ENCODE measurements around the gene LHX5. TPM values are rescaled to one million over a fixed set of nuclear protein-coding genes. Genes with fewer than 3 reads are reported as not detected.

Gene LHX5
- not detected for total RNA-seq

DNA sequence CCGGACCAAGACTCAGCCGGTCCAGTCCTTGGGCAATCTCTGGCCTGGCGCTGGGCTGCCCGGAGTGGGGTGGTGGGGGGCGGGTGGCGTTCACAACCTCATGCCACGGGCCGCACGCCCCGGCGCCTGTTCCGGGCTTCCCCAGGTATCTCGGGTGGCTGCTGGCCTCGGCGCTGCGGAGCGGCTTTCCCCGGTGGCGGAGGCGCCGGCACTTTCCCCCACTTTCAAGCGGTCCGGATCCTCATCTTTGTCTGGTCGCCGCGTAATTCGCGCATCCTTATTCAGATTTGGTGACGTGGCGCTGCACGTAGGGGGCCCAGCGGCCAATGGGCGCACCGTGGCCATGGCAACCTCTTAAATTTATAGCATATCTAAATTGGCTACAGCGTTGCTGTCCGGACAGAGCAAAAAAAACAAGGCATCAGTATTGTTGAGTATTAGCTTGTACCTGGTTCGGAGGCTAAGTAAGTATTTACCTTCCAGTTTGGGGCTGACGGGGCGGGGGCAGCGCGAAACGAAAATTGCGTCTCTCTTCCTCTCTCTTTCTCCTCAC is at the start of gene LHX5:
LHX5 (minus strand) TSS at position 253 of the 553 bp plus-strand sequence. CDS start 373 bp downstream, outside the sequence.
- no peak for TF ChIP-seq CTCF (IDR thresholded peaks at IDR 0.05)
- ATAC-seq (ENCODE audit: low FRiP score) (no peak), DNase-seq (ENCODE audit: low spot score) (no peak)

DNA sequence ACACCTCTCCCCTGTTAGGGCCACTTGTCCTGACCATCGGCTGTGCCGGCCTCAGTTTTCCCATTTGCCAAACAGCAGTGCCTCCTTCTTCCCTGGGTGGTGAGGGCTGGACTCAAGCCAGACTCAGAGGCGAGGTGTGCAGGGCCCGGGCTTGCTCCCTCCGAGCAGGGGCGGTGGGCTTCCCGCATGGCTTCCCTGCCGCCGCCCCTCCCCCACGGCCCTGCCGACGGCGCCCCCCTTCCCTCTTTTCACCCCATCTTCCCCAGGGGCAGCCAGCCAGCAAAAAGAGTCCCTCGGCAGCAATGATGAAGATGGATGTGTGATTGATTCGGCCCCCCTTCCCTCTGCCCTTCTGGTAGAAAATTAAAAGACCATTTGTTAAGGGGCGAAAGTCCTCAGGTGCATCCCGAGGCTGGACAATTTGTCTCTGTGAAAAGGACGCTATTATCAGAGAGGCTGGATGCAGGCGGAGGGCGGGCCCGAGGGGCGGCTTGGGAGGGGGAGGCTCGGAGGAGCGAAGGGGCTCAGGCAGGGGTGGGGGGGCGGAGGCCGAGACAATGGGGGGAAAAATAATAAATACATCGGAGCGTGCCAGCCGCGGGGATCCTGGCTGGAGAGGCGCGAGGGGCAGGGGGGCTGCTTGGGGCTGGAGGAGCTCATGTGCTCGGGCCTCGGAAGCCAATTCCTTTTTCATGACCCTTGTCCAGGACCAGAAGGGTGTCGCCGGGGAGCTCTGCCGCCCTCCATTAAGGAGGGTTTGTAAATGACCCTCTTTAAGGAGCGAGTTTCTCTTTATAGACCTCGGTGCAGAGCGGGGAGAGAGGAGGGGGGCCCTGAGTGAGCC is 48.0 kb upstream of the LHX5 start:
- DNase-seq (ENCODE audit: low spot score) (no peak), ATAC-seq (ENCODE audit: low FRiP score) (no peak)
- TF ChIP-seq CTCF (IDR thresholded peaks at IDR 0.05) = no peak

DNA sequence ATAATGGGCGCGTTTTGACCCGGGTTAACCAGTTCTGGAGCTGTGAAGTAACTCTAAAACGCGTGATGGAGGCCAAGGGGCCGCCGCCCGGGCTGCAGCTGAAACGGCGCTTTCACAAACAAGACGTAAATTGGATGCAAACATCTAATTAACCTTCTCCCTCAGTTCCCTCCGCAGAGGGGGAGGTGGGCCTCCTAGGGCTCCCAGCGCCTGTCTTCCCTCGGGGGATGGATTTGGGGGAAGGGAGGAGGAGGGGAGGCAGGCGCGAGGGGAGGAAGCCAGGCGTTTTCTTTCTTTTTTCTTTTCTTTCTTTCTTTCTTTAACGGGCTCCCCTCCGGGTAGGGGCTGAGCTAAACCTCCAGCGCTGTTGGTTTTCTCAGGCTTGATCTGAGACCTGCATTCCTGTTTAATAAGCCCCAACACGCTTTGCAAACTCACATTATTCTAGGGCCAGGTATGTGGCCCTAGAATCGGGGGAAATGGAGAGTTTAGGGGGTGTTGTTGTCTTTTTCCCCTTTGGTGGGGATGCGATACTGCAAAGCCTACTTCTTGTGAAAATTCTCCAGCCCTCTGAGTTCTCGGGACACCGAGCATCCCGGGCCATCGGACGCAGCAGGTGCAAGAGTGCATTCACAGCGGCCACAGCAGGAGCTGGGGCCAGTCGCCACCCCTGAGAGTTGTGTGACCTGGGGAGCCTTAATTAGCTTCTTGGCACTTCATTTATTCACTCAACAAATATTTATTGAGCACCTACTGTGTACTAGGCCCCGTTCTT is 43.6 kb upstream of the LHX5 start:
- DNase-seq (ENCODE audit: low spot score) (no peak), ATAC-seq (ENCODE audit: low FRiP score) (no peak)
- TF ChIP-seq CTCF (IDR thresholded peaks at IDR 0.05) = no peak

DNA sequence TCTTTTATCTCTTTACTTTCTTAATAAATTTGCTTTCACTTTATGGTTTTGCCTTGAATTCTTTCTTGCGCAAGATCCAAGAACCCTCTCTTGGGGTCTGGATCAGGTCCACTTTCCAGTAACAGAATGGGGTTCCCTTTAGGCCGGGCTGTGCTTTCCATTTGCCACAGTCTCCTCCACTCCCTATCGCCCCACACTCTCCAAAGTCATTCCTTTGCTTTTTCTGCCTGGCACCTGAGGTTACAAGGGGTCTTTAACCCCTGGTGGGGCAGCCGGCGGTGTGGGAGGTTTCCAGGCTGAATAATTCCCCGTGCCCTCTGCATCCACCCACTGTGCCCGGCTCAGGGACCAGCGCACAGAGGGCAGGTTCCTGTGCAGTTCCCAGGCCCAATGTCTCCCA is 42.9 kb upstream of the LHX5 start:
- no peak for ATAC-seq (ENCODE audit: low FRiP score)
- no peak for TF ChIP-seq CTCF (IDR thresholded peaks at IDR 0.05)
- no peak for DNase-seq (ENCODE audit: low spot score)

GRCh38 chr12:113512568-113512967 is 40.9 kb upstream of the LHX5 start:
- ATAC-seq (ENCODE audit: low FRiP score) (no peak), DNase-seq (ENCODE audit: low spot score) (no peak)
- no peak for TF ChIP-seq CTCF (IDR thresholded peaks at IDR 0.05)

- TF ChIP-seq CTCF (IDR thresholded peaks at IDR 0.05) = no peak
- DNase-seq (ENCODE audit: low spot score) (no peak), ATAC-seq (ENCODE audit: low FRiP score) (no peak)
These were observed 35.2 kb upstream of the LHX5 start for GRCh38 chr12:113506867-113507266.
